Fibroblast of villous mesenchyme (primary cell): Measurements from ENCODE around the gene DIRAS2. TPM values are rescaled to one million over a fixed set of nuclear protein-coding genes. Genes with fewer than 3 reads are reported as not detected.

ENCODE experiments used
- DNase-seq: peaks from one replicate; pipeline ENCODE4 v3.0.0-alpha.2; 2010; ENCODE audit warnings: low read depth
- H3K4me3 ChIP-seq: 2 replicates; pipeline ENCODE4 v1.5.1; 2011; ENCODE audit warnings: low read depth, mild to moderate bottlenecking, low read length
- CTCF ChIP-seq: IDR thresholded peaks from 2 replicates; pipeline ENCODE4 v1.5.1; 2012; ENCODE audit warnings: low read depth, mild to moderate bottlenecking, low read length; ENCODE audit not compliant: insufficient read depth
- total RNA-seq: library from RNA; depleted of rRNA; stranded (reverse); fragments of >200 nt; gene quantifications from 2 replicates; pipeline ENCODE4 v1.2.3, GENCODE V29; 2012

Gene DIRAS2
- total RNA-seq, 1 donor = 1.3 TPM

GRCh38 chr9:90593646-90594045 is 49.0 kb downstream of the DIRAS2 start:
- DNase-seq = no peak
- H3K4me3 ChIP-seq = no peak overlapping the region
- TF ChIP-seq CTCF = no peak

GRCh38 chr9:90580576-90580975 is 62.0 kb downstream of the DIRAS2 start:
- H3K4me3 ChIP-seq = no peak overlapping the region
- TF ChIP-seq CTCF = no peak
- no peak for DNase-seq

- H3K4me3 ChIP-seq = no peak overlapping the region
- DNase-seq = no peak
- no peak for TF ChIP-seq CTCF
These were observed 63.4 kb downstream of the DIRAS2 start for GRCh38 chr9:90579181-90579580.

- no peak overlapping the region for H3K4me3 ChIP-seq
- no peak for DNase-seq
- TF ChIP-seq CTCF = no peak
These were observed 64.4 kb downstream of the DIRAS2 start for GRCh38 chr9:90578126-90578815.

GRCh38 chr9:90569511-90569910 is 73.1 kb downstream of the DIRAS2 start:
- no peak for DNase-seq
- TF ChIP-seq CTCF = no peak
- H3K4me3 ChIP-seq = no peak overlapping the region

GRCh38 chr9:90568667-90569066 is 74.0 kb downstream of the DIRAS2 start:
- TF ChIP-seq CTCF = no peak
- no peak overlapping the region for H3K4me3 ChIP-seq
- DNase-seq = no peak

GRCh38 chr9:90562229-90562628 is 80.4 kb downstream of the DIRAS2 start:
- DNase-seq = no peak
- TF ChIP-seq CTCF = no peak
- no peak overlapping the region for H3K4me3 ChIP-seq
